ENCODE results near the gene SCAF8. TPM values are rescaled to one million over a fixed set of nuclear protein-coding genes. Genes with fewer than 3 reads are reported as not detected.

SCAF8 gene
- total and polyA plus RNA-seq, 2 donors (not counting 1 experiment from before 2014, with no cell fraction given), result 25.7 to 75.2 TPM

- peaks cover 6 to 9% of the 10 kb centered on the region in 2 experiments for H3K36me3 ChIP-seq (replicated peaks in 1 of 2; ENCODE audit: control extremely low read depth in 1 of 2, control insufficient read depth in 1 of 2, extremely low read depth in 1 of 2, insufficient read depth in 2 of 2, low read length in 1 of 2)
- H3K27me3 Mint-ChIP-seq, result no peaks in the 10 kb centered on the region
- H3K27ac Mint-ChIP-seq, result no peak overlapping the region
- H3K4me3 ChIP-seq (ENCODE audit: control extremely low read depth in 1 of 5, extremely low read depth in 1 of 5, insufficient read depth in 1 of 5, low read depth in 2 of 5, low read length in 4 of 5), result no peak overlapping the region
- CTCF ChIA-PET, result no interaction called here
- TF ChIP-seq CTCF (IDR thresholded peaks at IDR 0.05), result no peak
- no peak for TF ChIP-seq EZH2 (IDR thresholded peaks at IDR 0.05; ENCODE audit: borderline replicate concordance, insufficient read depth, low read depth, low read length, poor library complexity, severe bottlenecking)
- WGBS (ENCODE audit: insufficient coverage), result 92% methylated on average over 2 of the region's 6 CpGs
- H3K4me1 Mint-ChIP-seq, result peaks cover 21% of the 10 kb centered on the region
- DNase-seq (no peak), ATAC-seq (ENCODE audit: low read depth) (no peak)
- no peak overlapping the region for H3K4me2 ChIP-seq (replicated peaks; ENCODE audit: low read depth, low read length, poor library complexity, severe bottlenecking)
- no peaks in the 10 kb centered on the region for H3K27me3 ChIP-seq (replicated peaks in 1 of 4; ENCODE audit: control extremely low read depth in 1 of 4, control insufficient read depth in 3 of 4, insufficient read depth in 4 of 4, low read length in 3 of 4)
- H3K9me3 ChIP-seq (ENCODE audit: control extremely low read depth in 1 of 3, control insufficient read depth in 2 of 3, insufficient read depth in 1 of 3, low read length in 2 of 3), result no peaks in the 10 kb centered on the region
- no peak overlapping the region for H2AFZ ChIP-seq (ENCODE audit: insufficient read depth, low read depth, low read length, poor library complexity, severe bottlenecking)
- intact Hi-C loops (cut with micrococcal nuclease), result no loop called here
- H4K20me1 ChIP-seq (ENCODE audit: control insufficient read depth, insufficient read depth, low read length, poor library complexity, severe bottlenecking), result peaks cover 21% of the 10 kb centered on the region
- POLR2A ChIA-PET, result no interaction called here
- H3K9me3 Mint-ChIP-seq (ENCODE audit: insufficient read depth), result no peaks in the 10 kb centered on the region
- H3K4me1 ChIP-seq (ENCODE audit: control insufficient read depth in 2 of 2, insufficient read depth in 2 of 2, low read length in 2 of 2), result no peaks in the 10 kb centered on the region
- no peak overlapping the region for H3K4me3 Mint-ChIP-seq
- no peak overlapping the region for H3K27ac ChIP-seq (ENCODE audit: low read length in 2 of 2)
- no peak overlapping the region for H3K9ac ChIP-seq (ENCODE audit: low read length)
- peaks cover 3% of the 10 kb centered on the region for H3K79me2 ChIP-seq (ENCODE audit: control insufficient read depth, insufficient read depth, low read length)
Observed at GRCh38 chr6:154839546-154839945, 106.3 kb downstream of the SCAF8 start.

- no peak overlapping the region for H3K27ac ChIP-seq (ENCODE audit: low read length in 2 of 2)
- H2AFZ ChIP-seq (ENCODE audit: insufficient read depth, low read depth, low read length, poor library complexity, severe bottlenecking), result no peak overlapping the region
- Mint-ChIP-seq H3K27ac (no peak overlapping the region), H3K4me1 (peaks cover 21% of the 10 kb centered on the region), H3K4me3 (no peak overlapping the region), H3K9me3 (ENCODE audit: insufficient read depth) (no peaks in the 10 kb centered on the region), H3K27me3 (no peaks in the 10 kb centered on the region)
- 100% methylated on average over 1 of the region's 6 CpGs for WGBS (ENCODE audit: insufficient coverage)
- no peak overlapping the region for H3K4me2 ChIP-seq (replicated peaks; ENCODE audit: low read depth, low read length, poor library complexity, severe bottlenecking)
- TF ChIP-seq CTCF (IDR thresholded peaks at IDR 0.05) (no peak), EZH2 (IDR thresholded peaks at IDR 0.05; ENCODE audit: borderline replicate concordance, insufficient read depth, low read depth, low read length, poor library complexity, severe bottlenecking) (no peak)
- H4K20me1 ChIP-seq (ENCODE audit: control insufficient read depth, insufficient read depth, low read length, poor library complexity, severe bottlenecking), result peaks cover 29% of the 10 kb centered on the region
- POLR2A ChIA-PET, result no interaction called here
- CTCF ChIA-PET, result no interaction called here
- intact Hi-C loops (cut with micrococcal nuclease), result no loop called here
- no peaks in the 10 kb centered on the region for H3K27me3 ChIP-seq (replicated peaks in 1 of 4; ENCODE audit: control extremely low read depth in 1 of 4, control insufficient read depth in 3 of 4, insufficient read depth in 4 of 4, low read length in 3 of 4)
- no peaks in the 10 kb centered on the region for H3K4me1 ChIP-seq (ENCODE audit: control insufficient read depth in 2 of 2, insufficient read depth in 2 of 2, low read length in 2 of 2)
- no peak for ATAC-seq (ENCODE audit: low read depth)
- peaks cover 3% of the 10 kb centered on the region for H3K79me2 ChIP-seq (ENCODE audit: control insufficient read depth, insufficient read depth, low read length)
- H3K9ac ChIP-seq (ENCODE audit: low read length), result no peak overlapping the region
- no peak for DNase-seq
- no peak overlapping the region for H3K4me3 ChIP-seq (ENCODE audit: control extremely low read depth in 1 of 5, extremely low read depth in 1 of 5, insufficient read depth in 1 of 5, low read depth in 2 of 5, low read length in 4 of 5)
- no peaks in the 10 kb centered on the region for H3K9me3 ChIP-seq (ENCODE audit: control extremely low read depth in 1 of 3, control insufficient read depth in 2 of 3, insufficient read depth in 1 of 3, low read length in 2 of 3)
- H3K36me3 ChIP-seq (replicated peaks in 1 of 2; ENCODE audit: control extremely low read depth in 1 of 2, control insufficient read depth in 1 of 2, extremely low read depth in 1 of 2, insufficient read depth in 2 of 2, low read length in 1 of 2), result peaks cover 9% of the 10 kb centered on the region in 2 experiments
Observed at GRCh38 chr6:154840363-154840762, 107.1 kb downstream of the SCAF8 start.
